Stimulated activated naive CD4-positive, alpha-beta T cell treated with Interleukin-2 at 50 U/mL for 16 hours (primary cell): Measurements from ENCODE around the gene NAB2.
"Not testable (repeated sequence)": the region's sequence is repeated elsewhere in the genome, so short reads cannot be mapped to it uniquely, and the experiment has no call there.

Experiments
- DNase-seq: peaks from one replicate; lab custom pipeline; 2025; lab: John Stamatoyannopoulos, UW

Gene NAB2

GRCh38 chr12:57111031-57111734 is 22.3 kb downstream of the NAB2 start, which contains the start of gene STAT6:
Gene STAT6, minus strand, starts transcription at chr12:57111362. Its CDS starts 3,084 bp downstream, at chr12:57108278.
- peak; percentile 80 for DNase-seq

GRCh38 chr12:57112492-57113294 is 23.8 kb downstream of the NAB2 start:
- DNase-seq = no peak

GRCh38 chr12:57116580-57117281 is 27.8 kb downstream of the NAB2 start:
- DNase-seq = no peak

GRCh38 chr12:57118711-57119271 is 29.9 kb downstream of the NAB2 start:
- no peak for DNase-seq

- DNase-seq = no peak
These were observed 30.6 kb downstream of the NAB2 start for GRCh38 chr12:57119294-57120085.

- DNase-seq = not testable (repeated sequence)
These were observed 31.8 kb downstream of the NAB2 start for GRCh38 chr12:57120718-57121117.

GRCh38 chr12:57123813-57124212 is 34.9 kb downstream of the NAB2 start:
- no peak for DNase-seq

GRCh38 chr12:57124261-57124877 is 35.5 kb downstream of the NAB2 start:
- DNase-seq = peak; percentile 72

- DNase-seq = no peak
These were observed 37.1 kb downstream of the NAB2 start for GRCh38 chr12:57126061-57126460.

- no peak for DNase-seq
These were observed 37.6 kb downstream of the NAB2 start for GRCh38 chr12:57126561-57126960.

GRCh38 chr12:57127101-57127725 is 38.3 kb downstream of the NAB2 start:
- peak; percentile 42 for DNase-seq

GRCh38 chr12:57127726-57128518 is 39.0 kb downstream of the NAB2 start, which contains the start of gene LRP1:
Gene LRP1, plus strand, starts transcription at chr12:57128483. Its CDS starts 482 bp downstream, at chr12:57128965.
- peak; percentile 73 for DNase-seq

GRCh38 chr12:57128519-57129247 is 39.8 kb downstream of the NAB2 start:
- peak; percentile 48 for DNase-seq

- no peak for DNase-seq
These were observed 40.5 kb downstream of the NAB2 start for GRCh38 chr12:57129321-57129842.

- DNase-seq = no peak
These were observed 41.0 kb downstream of the NAB2 start for GRCh38 chr12:57129889-57130288.

- DNase-seq = no peak
These were observed 42.0 kb downstream of the NAB2 start for GRCh38 chr12:57130941-57131340.

- DNase-seq = no peak
These were observed 43.2 kb downstream of the NAB2 start for GRCh38 chr12:57131896-57132744.
